OCI-LY7 (cell line): ENCODE data around the gene KIF26A. TPM values are rescaled to one million over a fixed set of nuclear protein-coding genes. Genes with fewer than 3 reads are reported as not detected.

Experiments
- BruUV-seq: library from RNA; stranded (reverse); fragments of 400-500 nt; replicated peaks from 2 replicates; lab custom pipeline; 2021; lab: Mats Ljungman, UMichigan
- CTCF ChIA-PET: fragments of 300-600 bp; sonication (Branson Sonifier 250); formaldehyde crosslinking; loops from one replicate; lab custom pipeline; 2022; ENCODE audit warnings: antibody characterized with exemption; ENCODE audit not compliant: unreplicated experiment; lab: Charles Lee
- POLR2A ChIA-PET: fragments of 300-600 bp; sonication (Branson Sonifier 250); formaldehyde crosslinking; loops from one replicate; lab custom pipeline; 2022; ENCODE audit warnings: antibody characterized with exemption; lab: Charles Lee
- DNase-seq: peaks from one replicate; pipeline ENCODE4 v3.0.0-alpha.2; 2015; ENCODE audit warnings: low spot score
- H2AFZ ChIP-seq: fragments of 200-600 bp; sonication (generic), shearing (Covaris generic); 2 replicates; pipeline ENCODE4 v1.6.1; 2014; ENCODE audit warnings: mild to moderate bottlenecking, antibody characterized with exemption, low read length, moderate library complexity
- H3K27ac ChIP-seq: fragments of 200-600 bp; sonication (generic); 2 replicates; pipeline ENCODE4 v1.5.1; 2014; ENCODE audit warnings: mixed run types, low read depth, mild to moderate bottlenecking, moderate library complexity, low read length, inconsistent platforms; ENCODE audit not compliant: poor library complexity, severe bottlenecking
- H3K36me3 ChIP-seq: fragments of 200-600 bp; sonication (generic); 2 replicates; pipeline ENCODE4 v1.6.1; 2014; ENCODE audit warnings: mild to moderate bottlenecking, antibody characterized with exemption, low read length, moderate library complexity, mixed read lengths; ENCODE audit not compliant: insufficient read depth
- H3K4me1 ChIP-seq: fragments of 200-600 bp; sonication (generic); 2 replicates; pipeline ENCODE4 v1.5.1; 2014; ENCODE audit warnings: mild to moderate bottlenecking, low read length; ENCODE audit not compliant: insufficient read depth, poor library complexity, severe bottlenecking
- H3K4me2 ChIP-seq: fragments of 200-600 bp; sonication (generic); 2 replicates; pipeline ENCODE4 v1.6.1; 2014; ENCODE audit warnings: mild to moderate bottlenecking, low read length
- H3K4me3 ChIP-seq: fragments of 200-600 bp; sonication (generic); 2 replicates; pipeline ENCODE4 v1.5.1; 2014; ENCODE audit warnings: mild to moderate bottlenecking, low read depth, low read length; ENCODE audit not compliant: poor library complexity, severe bottlenecking
- H3K79me2 ChIP-seq: fragments of 200-600 bp; sonication (generic); 2 replicates; pipeline ENCODE4 v1.6.1; 2016; ENCODE audit warnings: low read depth, mild to moderate bottlenecking, low read length, moderate library complexity, mixed read lengths; ENCODE audit not compliant: insufficient read depth
- H3K9me2 ChIP-seq: fragments of 200-600 bp; sonication (generic); 2 replicates; pipeline ENCODE4 v1.6.1; 2016; ENCODE audit warnings: mild to moderate bottlenecking, low read length, mixed read lengths; ENCODE audit not compliant: insufficient read depth
- H3K9me3 ChIP-seq: fragments of 200-600 bp; sonication (generic); 2 replicates; pipeline ENCODE4 v1.6.1; 2014; ENCODE audit warnings: mild to moderate bottlenecking, mixed run types, low read length, mixed read lengths
- H4K20me1 ChIP-seq: fragments of 200-600 bp; sonication (generic); 2 replicates; pipeline ENCODE4 v1.6.1; 2014; ENCODE audit warnings: mild to moderate bottlenecking, antibody characterized with exemption, low read length, moderate library complexity, mixed read lengths; ENCODE audit not compliant: insufficient read depth
- EZH2phosphoT487 ChIP-seq: fragments of 200-600 bp; sonication (generic); IDR thresholded peaks from 2 replicates; pipeline ENCODE4 v1.6.1; 2018; ENCODE audit warnings: low read depth, borderline replicate concordance, mild to moderate bottlenecking, mixed run types, antibody characterized with exemption, low read length, moderate library complexity, mixed read lengths
- intact Hi-C: fragments of 100-400 bp; cut with micrococcal nuclease; formaldehyde crosslinking; loops from one replicate; pipeline ENCODE4 v1.10.0; 2022; ENCODE audit not compliant: unreplicated experiment
- total RNA-seq, 2 experiments: library from RNA; depleted of rRNA in 1 of 2; stranded (reverse); fragments of >200 nt in 1 of 2; shearing (Covaris generic) in 1 of 2; gene quantifications; 2 replicates each; pipeline ENCODE4 v1.2.3, GENCODE V29; 2014 to 2022
- TF ChIP-seq, protein P1 (sequence below): fragments of 200-600 bp; sonication (generic); conservative IDR thresholded peaks from 2 replicates; pipeline ENCODE4 v1.5.1; 2014; ENCODE audit warnings: mild to moderate bottlenecking, antibody characterized with exemption, low read length, moderate library complexity, mixed read lengths

The KIF26A gene
- total RNA-seq, 2 experiments from 2014 or later, result not detected

DNA sequence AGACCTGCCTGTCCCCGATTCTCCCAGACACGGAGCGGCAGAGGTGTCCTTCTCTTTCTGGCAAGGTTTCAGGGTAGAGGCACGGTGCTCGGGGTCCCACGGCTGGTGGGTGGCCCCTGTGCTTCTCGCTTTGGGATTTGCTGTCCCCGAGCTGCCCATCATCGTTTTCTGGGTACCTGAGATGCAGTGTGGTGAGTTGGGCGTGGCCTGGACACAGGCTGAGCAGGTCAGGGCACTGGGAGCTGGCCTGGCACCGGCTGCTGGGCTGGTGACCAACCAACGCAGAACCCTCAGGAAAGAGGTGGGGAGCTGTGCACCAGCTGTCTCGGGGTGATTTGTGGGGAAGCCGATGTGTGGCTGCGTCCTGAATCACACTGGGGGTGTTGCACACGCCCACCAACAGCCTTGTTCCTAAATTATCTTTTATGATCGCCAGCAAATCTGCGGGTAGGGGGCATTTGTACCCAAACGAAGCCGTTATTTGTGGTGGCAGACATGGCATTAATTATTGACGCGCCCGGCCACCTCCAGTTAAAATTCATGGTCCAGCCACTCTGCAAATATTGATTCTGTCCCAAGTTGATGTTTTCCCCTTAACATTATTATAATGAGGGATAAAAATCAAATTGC is 61.0 kb downstream of the KIF26A start:
- CTCF ChIA-PET, result no interaction called here
- TF ChIP-seq EZH2phosphoT487, result no peak
- TF ChIP-seq, protein P1, sequence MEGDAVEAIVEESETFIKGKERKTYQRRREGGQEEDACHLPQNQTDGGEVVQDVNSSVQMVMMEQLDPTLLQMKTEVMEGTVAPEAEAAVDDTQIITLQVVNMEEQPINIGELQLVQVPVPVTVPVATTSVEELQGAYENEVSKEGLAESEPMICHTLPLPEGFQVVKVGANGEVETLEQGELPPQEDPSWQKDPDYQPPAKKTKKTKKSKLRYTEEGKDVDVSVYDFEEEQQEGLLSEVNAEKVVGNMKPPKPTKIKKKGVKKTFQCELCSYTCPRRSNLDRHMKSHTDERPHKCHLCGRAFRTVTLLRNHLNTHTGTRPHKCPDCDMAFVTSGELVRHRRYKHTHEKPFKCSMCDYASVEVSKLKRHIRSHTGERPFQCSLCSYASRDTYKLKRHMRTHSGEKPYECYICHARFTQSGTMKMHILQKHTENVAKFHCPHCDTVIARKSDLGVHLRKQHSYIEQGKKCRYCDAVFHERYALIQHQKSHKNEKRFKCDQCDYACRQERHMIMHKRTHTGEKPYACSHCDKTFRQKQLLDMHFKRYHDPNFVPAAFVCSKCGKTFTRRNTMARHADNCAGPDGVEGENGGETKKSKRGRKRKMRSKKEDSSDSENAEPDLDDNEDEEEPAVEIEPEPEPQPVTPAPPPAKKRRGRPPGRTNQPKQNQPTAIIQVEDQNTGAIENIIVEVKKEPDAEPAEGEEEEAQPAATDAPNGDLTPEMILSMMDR, result no peak
- Histone ChIP-seq H3K4me1 (peaks cover 7% of the 10 kb centered on the region), H3K9me2 (no peaks in the 10 kb centered on the region), H3K4me2 (no peak overlapping the region), H3K4me3 (no peak overlapping the region), H3K27ac (no peak overlapping the region), H3K79me2 (no peaks in the 10 kb centered on the region), H3K36me3 (no peaks in the 10 kb centered on the region), H2AFZ (no peak overlapping the region), H4K20me1 (no peaks in the 10 kb centered on the region), H3K9me3 (no peaks in the 10 kb centered on the region)
- no peak for DNase-seq
- intact Hi-C loops, result no loop called here
- BruUV-seq, result no TSS peak
- POLR2A ChIA-PET, result no interaction called here

DNA sequence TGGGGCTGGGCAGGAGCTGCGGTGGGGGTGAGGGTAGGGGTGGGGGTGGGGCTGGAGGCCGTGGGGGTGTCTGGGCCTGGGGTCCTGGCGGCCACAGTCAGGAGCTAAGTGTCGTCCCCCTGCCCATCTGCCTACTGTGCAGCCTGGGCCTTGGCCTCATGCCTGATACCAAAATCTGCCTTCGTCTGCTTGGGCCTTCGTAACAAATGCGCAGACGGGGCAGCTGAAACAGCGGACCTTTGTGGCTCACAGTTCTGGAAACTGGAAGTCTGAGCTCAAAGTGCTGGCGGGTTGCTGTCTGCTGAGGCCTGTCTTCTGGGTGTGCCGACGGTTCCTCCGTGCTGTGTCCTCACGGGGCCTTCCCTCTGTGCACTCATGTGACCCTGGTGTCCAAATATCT is 61.7 kb downstream of the KIF26A start:
- no peak for DNase-seq
- H3K4me3 ChIP-seq, result no peak overlapping the region
- no peaks in the 10 kb centered on the region for H3K9me3 ChIP-seq
- H3K9me2 ChIP-seq, result no peaks in the 10 kb centered on the region
- H3K27ac ChIP-seq, result no peak overlapping the region
- no TSS peak for BruUV-seq
- no peak overlapping the region for H3K4me2 ChIP-seq
- no peak overlapping the region for H2AFZ ChIP-seq
- peaks cover 7% of the 10 kb centered on the region for H3K4me1 ChIP-seq
- no peaks in the 10 kb centered on the region for H3K36me3 ChIP-seq
- CTCF ChIA-PET, result no interaction called here
- H3K79me2 ChIP-seq, result no peaks in the 10 kb centered on the region
- H4K20me1 ChIP-seq, result no peaks in the 10 kb centered on the region
- POLR2A ChIA-PET, result no interaction called here
- intact Hi-C loops, result no loop called here
- no peak for TF ChIP-seq EZH2phosphoT487
- TF ChIP-seq, protein P1, result no peak

DNA sequence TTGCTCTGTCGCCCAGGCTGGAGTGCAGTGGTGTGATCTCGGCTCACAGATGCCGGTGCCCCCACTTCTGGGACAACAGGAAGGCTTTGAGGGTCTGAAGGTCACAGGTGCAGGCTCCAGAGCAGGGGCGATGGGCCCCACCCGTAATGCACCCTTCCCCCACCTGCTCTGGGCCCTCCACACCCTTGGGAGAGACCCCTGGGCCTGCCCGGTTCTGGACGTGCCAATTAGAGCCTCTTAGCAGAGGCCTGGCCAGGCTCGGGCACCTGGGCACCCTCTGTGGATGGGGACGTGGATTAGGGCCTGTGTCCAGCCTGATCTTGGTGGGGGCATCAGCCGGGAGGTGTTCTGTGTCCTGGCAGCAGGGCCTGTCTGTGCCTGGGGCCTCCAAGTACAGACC is 62.2 kb downstream of the KIF26A start:
- CTCF ChIA-PET, result no interaction called here
- BruUV-seq, result no TSS peak
- H3K36me3 ChIP-seq, result no peaks in the 10 kb centered on the region

More for the DNA sequence above, 62.2 kb downstream of the KIF26A start:
- Histone ChIP-seq H4K20me1 (no peaks in the 10 kb centered on the region), H3K9me2 (no peaks in the 10 kb centered on the region), H2AFZ (no peak overlapping the region), H3K4me2 (no peak overlapping the region), H3K27ac (no peak overlapping the region), H3K9me3 (no peaks in the 10 kb centered on the region), H3K4me1 (peaks cover 7% of the 10 kb centered on the region), H3K4me3 (no peak overlapping the region), H3K79me2 (no peaks in the 10 kb centered on the region)
- DNase-seq, result no peak
- intact Hi-C loops, result no loop called here
- POLR2A ChIA-PET, result no interaction called here
- TF ChIP-seq EZH2phosphoT487, result no peak
